ENCODE results near the gene HYAL1.
"Not testable (repeated sequence)": the region's sequence is repeated elsewhere in the genome, so short reads cannot be mapped to it uniquely, and the experiment has no call there.

The HYAL1 gene

GRCh38 chr3:50316657-50317242 lies 13.4 kb upstream of the HYAL1 start:
- DNase-seq = no peak

- DNase-seq = no peak
These were observed 11.4 kb upstream of the HYAL1 start for GRCh38 chr3:50314816-50315215.

- no peak for DNase-seq
These were observed 11.0 kb upstream of the HYAL1 start for GRCh38 chr3:50314342-50314741.

- DNase-seq = not testable (repeated sequence)
These were observed 8.7 kb upstream of the HYAL1 start for GRCh38 chr3:50312041-50312440.

- no peak for DNase-seq
These were observed 1.2 kb upstream of the HYAL1 start for GRCh38 chr3:50304601-50305000.

GRCh38 chr3:50302095-50303012 lies 1.0 kb downstream of the HYAL1 start:
- no peak for DNase-seq

- DNase-seq = no peak
These were observed 2.6 kb downstream of the HYAL1 start for GRCh38 chr3:50300681-50301254.

- no peak for DNase-seq
These were observed 3.3 kb downstream of the HYAL1 start for GRCh38 chr3:50299929-50300680.

GRCh38 chr3:50299638-50299928 lies 3.8 kb downstream of the HYAL1 start:
- DNase-seq = no peak

- DNase-seq = peak; percentile 98
These were observed 4.3 kb downstream of the HYAL1 start, which contains the start of the genes HYAL3 and NAA80 for GRCh38 chr3:50298836-50299637. Gene HYAL3, minus strand, starts transcription at chr3:50299405. Its CDS starts 3,803 bp downstream, at chr3:50295602. Gene NAA80, minus strand, starts transcription at chr3:50299405. Its CDS starts 1,942 bp downstream, at chr3:50297463.

- no peak for DNase-seq
These were observed 5.3 kb downstream of the HYAL1 start for GRCh38 chr3:50297896-50298725.

GRCh38 chr3:50297384-50297775 lies 6.0 kb downstream of the HYAL1 start:
- DNase-seq = no peak

- DNase-seq = no peak
These were observed 6.5 kb downstream of the HYAL1 start for GRCh38 chr3:50296721-50297383.

- no peak for DNase-seq
These were observed 7.6 kb downstream of the HYAL1 start for GRCh38 chr3:50295553-50296431.

- DNase-seq = no peak
These were observed 8.6 kb downstream of the HYAL1 start for GRCh38 chr3:50294492-50295403.

GRCh38 chr3:50294089-50294488 lies 9.3 kb downstream of the HYAL1 start:
- DNase-seq = no peak

GRCh38 chr3:50293079-50293801 lies 10.1 kb downstream of the HYAL1 start:
- no peak for DNase-seq

Data from GOT3 (cell line).